ENCODE measurements around the gene TRAF1.

TRAF1 gene

DNA sequence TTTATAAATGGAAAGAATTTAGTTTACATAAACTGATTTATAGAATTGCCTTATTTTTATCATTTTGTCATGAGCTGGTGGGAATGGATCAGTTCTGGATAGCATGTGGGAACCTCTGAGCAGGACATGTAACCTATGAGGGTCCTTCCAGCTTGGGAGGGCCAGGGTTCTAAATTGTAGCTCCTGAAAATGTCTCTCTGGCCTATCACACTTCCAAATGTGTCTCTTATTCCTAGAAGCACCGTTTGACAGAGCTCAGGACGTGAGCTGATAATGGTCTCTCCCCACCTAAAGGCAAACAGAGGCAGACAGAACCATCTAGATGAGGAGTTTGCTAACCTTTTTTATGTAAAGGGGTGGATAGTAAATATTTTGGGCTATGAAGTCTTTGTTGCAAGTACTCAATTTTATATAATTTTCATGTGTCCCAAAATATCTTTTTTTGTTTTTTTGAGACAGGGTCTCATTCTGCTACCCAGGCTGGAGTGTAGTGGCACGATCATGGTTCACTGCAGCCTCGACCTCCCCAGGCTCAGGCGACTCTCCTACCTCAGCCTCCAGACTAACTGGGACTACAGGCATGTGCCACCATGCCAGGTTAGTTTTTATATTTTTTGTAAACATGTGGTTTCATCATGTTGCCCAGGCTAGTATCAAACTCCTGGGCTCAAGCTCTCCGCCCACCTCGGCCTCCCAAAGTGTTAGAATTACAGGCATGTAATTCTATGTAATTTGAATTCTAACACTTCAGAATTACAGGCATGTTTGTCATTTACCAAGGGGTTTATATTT, 4.0 kb downstream of the TRAF1 start:
- no peak for DNase-seq

DNA sequence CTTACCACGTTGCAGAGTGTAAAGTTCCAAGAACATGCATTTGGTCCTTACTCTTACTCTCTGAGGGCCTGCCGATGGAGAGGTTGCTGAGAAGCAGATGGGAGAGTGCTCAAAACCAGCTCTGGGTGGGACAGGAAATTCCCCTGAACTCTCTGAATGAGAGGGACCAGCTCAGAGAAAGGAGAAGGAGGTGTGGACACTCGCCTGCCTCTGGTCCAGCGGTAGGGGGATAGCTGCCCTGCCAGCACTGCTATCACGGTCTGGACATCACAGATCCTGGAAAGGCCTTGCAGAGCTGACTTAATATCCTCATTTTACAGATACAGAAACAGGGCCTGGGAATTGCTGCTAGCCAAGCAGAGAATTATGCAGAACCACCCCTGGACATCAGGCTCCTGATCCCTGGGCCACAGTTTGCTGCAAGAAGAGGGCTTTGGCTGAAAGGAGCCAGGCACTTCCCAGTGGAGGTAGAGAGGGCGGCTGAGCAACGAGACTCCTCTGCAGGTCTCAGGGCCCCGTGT, 4.9 kb downstream of the TRAF1 start:
- no peak for DNase-seq

DNA sequence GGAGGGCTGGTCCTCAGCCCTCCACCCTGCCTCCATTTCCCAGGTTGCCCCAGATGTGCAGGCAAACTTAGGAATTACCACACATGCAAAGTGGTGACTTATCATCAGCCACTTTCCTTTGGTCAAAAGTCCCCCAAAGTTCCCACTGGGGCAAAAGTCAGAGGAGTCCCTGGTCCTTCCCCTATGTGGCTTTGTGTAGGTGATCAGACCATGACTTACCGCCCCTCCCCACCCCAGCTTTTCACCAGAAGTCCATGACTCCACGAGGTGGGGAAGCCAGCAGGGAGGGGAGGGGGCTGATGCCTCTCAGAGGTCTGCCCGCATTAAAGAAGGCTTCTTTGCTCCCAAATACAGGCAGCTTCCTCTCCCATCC, 5.8 kb downstream of the TRAF1 start:
- DNase-seq, result no peak

DNA sequence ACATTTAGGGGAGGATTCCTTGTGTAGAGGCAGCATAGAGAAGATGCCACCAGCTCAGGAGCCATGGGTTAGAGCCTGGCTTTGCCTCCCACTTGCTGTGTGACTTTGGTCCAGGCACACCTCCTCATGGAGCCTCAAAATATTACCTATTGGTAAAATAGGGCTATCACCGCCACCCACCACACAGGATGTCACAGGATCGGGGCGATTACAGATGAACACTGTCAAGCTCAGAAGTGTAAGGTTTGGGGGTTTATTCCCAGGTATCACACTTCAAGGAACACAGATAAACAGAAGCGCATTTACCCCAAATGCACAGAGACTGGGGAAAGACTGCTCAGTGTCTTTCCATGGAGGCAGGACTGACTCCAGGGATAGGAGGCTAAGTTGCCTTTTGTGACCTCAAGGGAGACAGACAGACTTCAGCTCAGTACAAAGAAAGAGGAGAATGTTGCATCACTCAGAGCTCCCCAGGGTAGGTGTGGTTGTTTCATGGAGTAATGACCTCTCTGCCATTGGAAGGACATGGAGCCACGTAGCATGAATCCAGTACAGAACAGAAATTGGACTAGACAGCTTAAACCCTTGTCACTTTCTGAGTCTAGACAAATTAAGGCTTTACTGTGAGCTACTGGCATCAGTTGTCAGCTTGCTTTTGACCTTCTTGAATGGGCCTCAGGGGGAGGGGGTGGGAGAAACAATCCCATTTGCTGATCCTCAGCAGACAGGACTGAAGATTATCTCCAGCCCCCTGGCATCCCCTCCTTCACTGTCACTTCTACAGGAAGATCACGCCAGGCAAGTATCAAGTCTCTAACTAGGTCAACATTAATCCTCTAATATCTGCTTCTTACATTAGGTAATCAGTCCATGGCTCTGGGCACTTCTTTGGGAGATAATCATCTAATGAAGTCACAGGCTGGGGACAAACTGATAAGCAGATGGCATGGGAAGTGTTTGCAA, 6.5 kb downstream of the TRAF1 start:
- no peak for DNase-seq

DNA sequence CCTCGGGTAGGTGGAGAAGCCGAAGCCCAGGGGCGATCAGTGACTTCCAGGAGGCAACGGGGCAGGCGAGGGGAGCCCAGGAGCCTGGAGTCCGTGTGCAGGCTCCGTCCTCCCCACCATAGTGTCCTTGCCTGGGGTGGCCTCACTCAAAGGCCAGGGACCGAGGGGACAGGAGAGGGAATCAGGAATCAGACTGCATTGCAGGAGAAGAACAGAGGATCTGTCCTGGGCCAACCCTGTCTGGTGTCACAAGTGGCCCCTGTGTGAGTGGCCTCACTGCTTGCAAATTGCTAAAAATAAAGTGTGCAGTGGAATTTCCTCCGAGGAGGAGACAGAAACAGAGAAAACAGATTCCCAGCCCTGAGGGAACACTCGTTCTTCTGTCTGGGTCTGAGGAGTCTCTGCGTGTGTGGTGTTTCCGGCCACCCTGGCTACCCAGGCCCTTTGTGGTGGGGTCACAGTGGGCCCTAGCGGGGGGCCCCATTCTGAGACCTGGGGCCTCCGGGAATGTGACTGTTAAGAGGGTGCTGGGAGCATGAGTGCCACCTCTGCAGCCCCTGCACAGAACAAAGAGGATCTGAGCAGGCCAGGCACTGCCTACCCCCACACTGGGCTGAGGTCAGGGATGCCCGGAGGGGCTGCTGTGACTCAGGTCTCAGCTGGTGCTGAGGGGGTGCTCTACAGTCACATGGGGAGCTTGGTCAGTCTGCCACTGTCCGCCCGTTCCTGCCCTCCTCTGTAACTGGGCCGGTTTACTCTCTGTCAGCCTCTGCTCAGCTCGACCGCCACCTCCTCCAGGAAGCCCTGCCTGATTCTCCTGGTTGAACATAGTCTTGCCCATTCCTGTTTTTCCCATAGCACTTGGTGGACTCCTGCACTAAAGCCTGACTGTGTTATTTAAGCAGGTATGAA, 7.4 kb downstream of the TRAF1 start:
- DNase-seq, result no peak

DNA sequence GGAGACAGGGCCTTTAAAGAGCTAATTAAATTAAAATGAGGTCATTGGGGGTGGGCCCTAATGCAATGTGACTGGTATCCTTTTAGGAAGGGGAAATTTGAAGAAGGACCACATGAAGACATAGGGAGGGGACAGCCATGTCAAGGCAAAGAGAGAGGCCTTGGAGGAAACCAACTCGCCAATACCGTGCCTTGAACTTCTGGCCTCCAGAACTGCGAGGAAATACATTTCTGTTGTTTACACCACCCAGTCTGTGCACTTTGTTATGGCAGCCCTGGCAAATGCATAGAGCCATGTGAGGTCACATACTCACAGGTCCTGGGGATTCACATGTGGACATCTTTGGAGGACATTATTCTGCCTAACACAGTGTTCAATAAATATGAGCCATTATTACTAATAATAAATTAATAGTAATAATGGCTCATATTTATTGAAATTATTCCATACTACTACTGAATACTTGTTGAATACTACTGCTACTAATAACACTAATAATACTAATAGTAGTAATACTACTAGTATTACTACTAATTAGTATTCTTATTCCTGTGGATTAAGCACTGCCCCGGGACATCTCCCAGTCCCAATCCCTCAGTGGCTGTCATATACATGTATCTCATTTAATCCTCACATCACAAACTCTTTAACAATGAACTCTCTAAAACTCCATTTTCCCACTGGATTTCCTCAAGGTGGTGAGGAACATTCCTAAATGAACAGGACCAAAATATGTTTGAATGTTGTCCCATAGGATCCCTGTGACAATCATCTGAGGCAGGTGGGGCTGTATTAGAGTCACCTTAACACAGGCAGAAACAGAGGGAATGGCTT, 8.4 kb downstream of the TRAF1 start:
- no peak for DNase-seq

DNA sequence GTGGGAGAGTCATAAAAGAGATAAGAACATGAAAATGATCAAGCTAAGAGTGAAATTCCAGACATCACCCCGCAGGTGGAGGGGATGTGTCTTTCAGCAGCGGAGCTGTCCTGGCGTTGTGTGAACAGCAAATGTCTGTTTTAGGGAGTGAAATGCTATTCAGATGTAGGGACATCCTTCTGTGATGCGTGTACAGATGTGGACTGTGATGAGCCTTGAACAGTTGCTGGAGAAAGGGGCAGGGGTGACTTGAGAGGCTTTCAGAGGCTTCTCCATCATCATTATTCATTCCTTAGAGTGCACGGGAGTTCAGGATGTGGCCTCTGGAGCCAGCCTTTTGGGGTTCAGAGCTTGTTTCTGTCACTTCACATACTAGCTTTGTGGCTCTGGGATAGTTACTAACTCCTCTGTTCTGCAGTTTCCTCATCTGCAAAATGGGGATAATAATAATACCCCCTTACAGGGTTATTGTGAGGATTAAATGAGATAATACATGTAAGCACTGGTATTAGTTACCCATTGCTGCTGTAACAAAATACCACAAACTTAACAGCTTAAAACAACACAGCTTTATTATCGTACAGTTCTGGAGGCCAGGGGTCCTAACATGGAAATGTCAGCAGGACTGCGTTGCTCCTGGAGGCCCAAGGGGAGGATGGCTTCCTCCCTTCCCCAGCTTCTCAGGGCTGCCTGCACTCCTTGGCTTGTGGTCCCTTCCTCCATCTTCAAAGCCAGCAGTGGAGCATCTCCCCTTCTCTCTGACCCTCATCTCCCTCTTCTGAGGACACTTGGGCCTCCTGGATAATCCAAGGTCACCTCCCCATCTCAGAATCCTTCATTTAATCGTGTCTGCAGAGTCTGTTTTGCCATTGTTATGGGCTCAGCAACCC, 9.4 kb downstream of the TRAF1 start:
- no peak for DNase-seq

DNA sequence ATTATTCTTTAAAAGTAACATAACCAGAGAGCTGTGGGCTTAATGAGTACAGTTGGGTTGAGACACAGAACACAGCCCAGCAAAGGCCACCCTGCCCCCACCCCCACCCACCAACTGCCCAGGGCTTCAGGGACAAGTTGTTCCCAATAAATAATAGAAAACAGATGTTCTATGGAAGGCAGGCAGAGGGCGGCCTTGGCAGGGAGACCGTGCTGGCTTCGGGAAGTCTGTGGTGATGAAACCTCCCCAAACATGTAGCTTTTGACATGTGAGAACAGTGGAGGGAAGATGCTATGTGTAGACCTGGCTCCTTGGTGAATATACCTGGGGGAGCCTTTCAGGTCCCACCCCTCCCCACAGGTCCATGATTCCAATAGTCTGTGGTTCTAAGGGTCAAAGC, 10.0 kb downstream of the TRAF1 start:
- DNase-seq, result peak; percentile 79

DNA sequence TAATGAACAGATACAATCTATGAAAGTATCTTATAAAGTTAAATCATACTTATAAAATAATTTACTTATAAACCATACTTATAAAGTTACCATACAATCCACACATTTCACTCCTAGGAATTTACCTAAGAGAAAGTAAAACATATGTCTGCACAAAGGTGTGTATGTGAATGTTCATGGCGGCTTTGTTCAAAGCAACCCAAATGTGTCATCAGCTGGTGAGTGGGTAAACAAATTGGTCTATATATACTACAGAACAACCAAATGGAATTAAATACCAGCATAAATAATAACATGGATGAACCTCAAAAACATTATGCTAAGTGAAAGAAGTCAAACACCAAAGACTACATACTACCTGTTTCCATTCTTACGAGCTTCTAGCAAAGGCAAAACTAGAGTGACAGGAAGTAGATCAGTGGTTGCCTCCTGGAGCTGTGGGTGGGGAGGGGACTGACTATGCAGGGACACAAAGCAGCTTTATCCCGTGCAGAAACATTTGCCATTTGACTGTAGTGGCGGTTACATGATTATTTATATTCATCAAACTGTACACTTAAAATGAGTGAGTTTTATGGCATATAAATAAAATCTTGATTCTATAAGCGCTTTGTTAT, 10.6 kb downstream of the TRAF1 start:
- no peak for DNase-seq

DNA sequence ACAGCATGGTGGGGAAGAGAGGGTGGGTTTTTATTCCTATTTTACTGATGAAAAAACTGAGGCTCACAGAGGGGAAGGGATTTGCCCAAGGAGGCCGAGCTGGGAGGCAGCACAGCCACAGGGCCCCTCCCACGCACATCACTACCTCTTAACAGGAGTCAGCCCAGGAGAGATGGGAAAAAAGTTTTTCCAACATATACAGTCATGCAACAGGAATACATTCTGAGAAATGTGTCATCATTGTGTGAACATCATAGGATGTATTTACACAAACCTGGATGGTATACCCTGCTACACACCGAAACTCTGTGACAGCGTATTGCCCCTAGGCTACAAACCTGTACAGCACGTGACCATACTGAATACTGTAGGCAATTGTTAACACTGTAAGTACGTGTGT, 11.6 kb downstream of the TRAF1 start:
- DNase-seq, result peak; percentile 54

DNA sequence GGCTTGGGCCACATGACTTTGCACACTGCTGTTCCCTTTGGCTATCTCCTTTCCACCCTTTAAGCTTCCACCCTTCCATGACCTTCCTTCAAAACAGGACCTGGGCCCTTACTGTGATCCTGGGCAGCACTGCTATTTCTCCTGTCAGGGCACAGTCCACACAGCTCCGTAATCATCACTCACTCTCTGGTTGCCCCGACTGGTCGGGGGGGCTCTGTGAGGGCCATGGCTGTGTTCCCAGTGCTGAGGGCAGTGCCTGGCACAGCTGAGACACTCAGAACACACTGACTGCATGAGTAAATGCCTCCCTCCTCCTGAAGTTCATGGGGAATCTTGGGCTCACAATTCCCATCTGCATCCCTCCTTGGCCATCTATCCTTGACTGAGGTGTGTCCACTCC, 12.2 kb downstream of the TRAF1 start:
- no peak for DNase-seq

DNA sequence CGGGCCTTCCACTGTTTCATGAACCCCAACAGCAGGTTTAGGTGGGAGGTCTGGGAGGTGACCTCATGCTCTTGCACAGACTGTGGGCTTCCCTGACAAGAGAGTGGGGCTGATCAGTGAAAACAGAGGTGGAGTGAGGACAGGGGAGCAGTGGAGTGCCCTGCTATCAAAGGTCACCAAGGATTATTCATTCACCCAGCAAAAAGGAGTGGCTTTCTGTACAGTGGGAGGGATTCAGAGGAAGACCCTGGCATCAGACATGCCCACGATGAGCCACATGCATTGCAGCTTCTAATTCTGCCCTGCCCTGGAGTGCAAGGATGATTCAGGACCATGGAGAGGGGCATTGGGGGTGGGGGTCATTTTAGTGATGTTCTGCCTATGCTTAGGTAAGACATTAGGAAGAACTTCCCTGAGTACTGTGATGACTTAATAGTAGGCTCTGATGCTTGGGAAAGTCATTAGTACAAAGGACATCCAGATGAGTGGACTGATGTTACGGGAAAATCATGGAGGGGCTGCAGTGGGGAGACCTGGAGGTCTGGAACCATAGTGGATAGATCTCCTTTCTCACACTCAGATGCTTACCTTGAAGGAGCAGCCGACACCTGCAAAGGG, 12.8 kb downstream of the TRAF1 start:
- no peak for DNase-seq

DNA sequence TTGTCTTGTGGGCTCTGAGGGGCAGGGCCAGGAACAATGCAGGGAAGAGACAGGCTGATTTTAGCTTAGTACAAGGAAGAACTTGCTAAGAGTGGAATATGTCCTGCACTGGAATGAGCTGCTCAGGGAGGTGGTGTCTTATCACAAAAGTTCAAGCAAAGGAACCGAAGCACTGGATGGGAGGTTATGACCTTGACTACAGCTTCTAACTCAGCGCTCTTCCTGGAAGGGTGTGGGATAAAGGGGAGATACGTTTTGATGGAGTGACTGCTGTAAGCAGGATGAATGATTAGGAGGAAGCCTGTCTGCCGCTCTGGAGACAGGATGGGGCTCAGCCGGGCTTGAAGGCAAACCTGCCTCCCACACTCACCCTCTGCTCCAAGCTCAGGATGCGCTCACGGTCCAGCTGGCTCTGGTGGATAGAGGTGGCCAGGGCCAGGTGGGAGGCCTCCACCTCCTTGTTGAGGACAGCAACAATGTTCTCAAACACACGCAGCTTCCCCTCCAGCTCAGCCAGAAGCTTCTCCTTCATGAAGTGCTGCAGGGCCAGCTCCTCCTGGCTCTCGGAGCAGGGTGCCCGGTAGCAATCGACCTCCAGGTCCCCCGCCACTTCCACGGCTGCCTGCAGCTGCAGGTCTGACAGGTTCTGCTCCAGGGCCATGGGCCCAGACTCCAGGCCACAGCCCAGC, 13.5 kb downstream of the TRAF1 start:
- no peak for DNase-seq

DNA sequence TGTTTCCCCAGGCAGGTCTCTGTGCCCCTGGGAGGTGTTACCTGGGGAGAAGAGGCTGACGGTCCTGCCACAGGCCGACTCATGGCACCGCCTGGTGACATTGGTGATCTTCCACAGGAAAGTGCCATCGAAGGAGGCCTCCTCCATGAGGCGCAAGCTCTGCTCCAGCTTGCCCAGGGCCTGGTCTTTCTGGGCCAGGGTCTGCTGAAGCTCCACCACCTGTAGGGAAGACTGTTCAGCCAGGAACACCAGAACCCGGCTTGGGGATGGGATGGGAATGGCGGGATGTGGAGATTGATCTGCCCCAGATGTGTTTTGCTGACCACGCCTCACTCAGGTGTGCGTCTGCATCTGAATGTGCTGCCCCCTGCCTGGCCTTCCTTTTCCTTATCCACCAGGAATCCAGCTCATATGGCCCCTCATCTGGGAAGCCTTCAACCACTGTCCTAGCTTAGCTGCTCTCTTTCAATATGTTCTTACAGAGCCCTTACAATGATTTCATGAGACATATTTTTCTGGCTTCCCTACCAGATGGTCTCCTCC, 15.2 kb downstream of the TRAF1 start:
- no peak for DNase-seq

DNA sequence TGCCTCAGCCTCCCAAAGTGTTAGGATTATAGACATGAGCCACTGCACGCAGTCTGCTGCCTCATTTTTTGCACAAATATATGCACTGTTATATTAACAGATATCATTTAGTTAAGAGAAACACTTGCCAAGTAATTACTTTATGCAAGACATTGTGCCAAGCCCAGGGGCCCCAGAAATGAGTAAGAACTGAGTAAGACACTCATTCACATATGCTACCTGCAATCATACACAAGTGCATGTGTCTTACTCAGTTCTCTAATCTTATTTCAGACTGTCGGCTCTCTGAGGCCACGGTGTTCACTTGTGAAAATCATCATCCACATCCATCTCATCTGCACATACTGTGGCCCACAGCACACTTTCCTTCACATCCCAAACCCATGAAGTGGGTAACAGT, 16.0 kb downstream of the TRAF1 start:
- peak; percentile 45 for DNase-seq

DNA sequence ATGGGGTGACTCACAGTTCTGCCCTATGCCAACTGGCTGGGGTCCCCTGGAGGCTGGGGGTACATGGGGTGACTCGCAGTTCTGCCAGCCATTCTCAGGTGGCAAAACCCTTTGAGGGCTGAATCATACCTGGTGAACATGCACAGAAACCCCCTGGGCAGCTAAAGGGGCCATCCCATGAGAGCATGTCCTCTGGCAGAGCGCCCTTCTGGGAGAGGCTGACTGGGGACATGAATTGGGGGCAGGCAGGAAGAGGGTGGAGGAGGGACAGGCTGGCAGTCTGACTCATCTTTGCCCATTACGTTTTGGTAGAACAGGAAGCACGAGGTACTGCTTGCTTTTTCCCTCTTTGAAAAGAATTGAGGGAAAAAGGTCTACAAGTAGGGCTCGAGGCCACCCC, 16.7 kb downstream of the TRAF1 start:
- no peak for DNase-seq

DNA sequence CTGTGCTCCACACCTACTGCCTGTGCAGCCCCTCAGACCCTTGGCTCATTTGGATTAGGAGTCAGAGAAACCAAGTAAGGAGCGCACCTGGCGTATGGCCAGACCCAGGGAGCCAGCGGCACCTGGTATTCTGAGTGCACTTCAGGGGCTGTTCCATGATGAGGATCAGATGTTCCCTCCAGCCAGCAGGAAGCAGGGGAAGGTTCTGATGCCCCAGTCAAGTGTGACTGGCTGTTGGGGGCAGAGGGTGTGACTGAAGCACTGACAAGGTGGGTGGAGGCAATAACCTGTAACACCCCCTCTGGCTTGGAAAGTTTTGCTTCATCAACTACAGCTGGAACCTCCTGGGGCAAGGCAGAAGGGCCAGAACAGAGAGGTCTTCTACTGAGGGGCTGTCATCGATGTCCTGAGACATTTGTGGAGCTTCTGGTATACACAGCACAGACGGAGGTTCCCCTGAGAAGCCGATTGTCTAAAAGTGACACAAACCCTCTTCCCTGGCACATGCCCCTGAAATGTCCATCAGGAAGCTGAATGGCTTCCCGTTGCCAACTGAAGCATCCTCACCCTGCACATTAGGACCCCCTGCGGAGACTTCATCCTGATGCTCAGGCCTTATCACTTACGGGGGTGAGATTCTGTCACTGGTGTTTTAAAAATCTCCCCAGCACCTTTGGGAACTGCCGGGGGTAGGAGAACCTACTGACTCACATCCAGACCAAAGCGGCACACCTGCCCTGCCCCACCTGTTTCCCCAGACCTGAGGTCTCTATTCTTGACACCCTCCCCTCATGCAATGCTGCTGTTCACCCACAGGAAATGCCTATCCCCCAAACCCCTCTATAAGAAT, 21.1 kb downstream of the TRAF1 start:
- DNase-seq, result no peak

DNA sequence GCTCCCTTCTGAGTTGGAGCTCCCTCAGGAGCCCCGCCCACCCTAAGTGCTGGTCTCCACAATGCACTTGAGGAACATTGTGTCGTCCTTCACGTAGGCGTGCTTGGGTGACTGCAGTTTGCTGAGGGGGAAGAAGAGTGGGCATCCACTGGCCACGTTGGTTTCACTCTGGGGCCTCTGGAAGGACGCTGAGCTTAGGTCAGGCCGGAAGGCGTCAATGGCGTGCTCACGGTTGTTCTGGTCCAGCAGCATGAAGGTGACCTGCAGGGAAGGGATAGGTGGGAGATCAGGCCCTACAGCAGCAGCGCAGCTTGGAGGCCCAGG, 21.7 kb downstream of the TRAF1 start:
- DNase-seq, result no peak

Data from HCEC 1CT (cell line).